NB4 (cell line): ENCODE data around the gene CARM1.

Experiments used
- DNase-seq: peaks from one replicate; pipeline ENCODE4 v3.0.0; 2010; ENCODE audit warnings: low read depth
- H3K4me3 ChIP-seq: one replicate; pipeline ENCODE4 v1.5.1; 2011; ENCODE audit warnings: mild to moderate bottlenecking, low read depth, low read length, moderate library complexity
- CTCF ChIP-seq: IDR thresholded peaks from one replicate; pipeline ENCODE4 v1.5.1; 2012; ENCODE audit warnings: low read depth, low read length
- MAX ChIP-seq: IDR thresholded peaks from 2 replicates; pipeline ENCODE4 v1.6.1; 2011; ENCODE audit warnings: low read depth, low read length
- MYC ChIP-seq: IDR thresholded peaks from 2 replicates; pipeline ENCODE4 v1.6.1; 2011; ENCODE audit warnings: low read depth, low read length
- POLR2A ChIP-seq: IDR thresholded peaks from 2 replicates; pipeline ENCODE4 v1.6.1; 2011; ENCODE audit warnings: mild to moderate bottlenecking; ENCODE audit not compliant: insufficient read length; ENCODE audit errors: extremely low read depth

CARM1 gene

GRCh38 chr19:10870955-10871603 is at the start of gene CARM1:
CARM1 (plus strand) TSS chr19:10871553; CDS start chr19:10871703, 150 bp downstream.
- TF ChIP-seq MAX, result peak; percentile 5; the same call in 1 of the 2 replicates
- peak; percentile 24 for TF ChIP-seq MYC
- TF ChIP-seq POLR2A, result no peak
- TF ChIP-seq CTCF, result peak; percentile 35
- peak; percentile 96 for DNase-seq
- H3K4me3 ChIP-seq, result peak within 1 kb of the TSS; percentile 64

GRCh38 chr19:10823690-10824089 is 47.7 kb upstream of the CARM1 start:
- no peak for DNase-seq

GRCh38 chr19:10826231-10826630 is 45.1 kb upstream of the CARM1 start:
- no peak overlapping the region for H3K4me3 ChIP-seq
- TF ChIP-seq MYC, result no peak
- TF ChIP-seq POLR2A, result no peak
- TF ChIP-seq CTCF, result no peak
- TF ChIP-seq MAX, result no peak
- peak; percentile 62 for DNase-seq

More at GRCh38 chr19:10823690-10824089, 47.7 kb upstream of the CARM1 start:
- no peak overlapping the region for H3K4me3 ChIP-seq
- TF ChIP-seq CTCF (no peak), POLR2A (no peak), MYC (no peak), MAX (no peak)

GRCh38 chr19:10826846-10827245 is 44.5 kb upstream of the CARM1 start:
- TF ChIP-seq POLR2A (no peak), CTCF (no peak), MYC (no peak), MAX (no peak)
- no peak for DNase-seq
- no peak overlapping the region for H3K4me3 ChIP-seq

- TF ChIP-seq MAX, result no peak
- no peak for TF ChIP-seq CTCF
- TF ChIP-seq MYC, result no peak
- TF ChIP-seq POLR2A, result no peak
- peak; percentile 41 for DNase-seq
- H3K4me3 ChIP-seq, result no peak overlapping the region
Observed at GRCh38 chr19:10828981-10829821, 42.2 kb upstream of the CARM1 start.
